Stimulated activated CD8-positive, alpha-beta memory T cell treated with anti-CD3 and anti-CD28 coated beads, Interleukin-12 subunit alpha, Interleukin-12 subunit beta, amount 100 ng/mL, for 24 hours (primary cell): ENCODE measurements around the gene COX14.

Experiments used
- DNase-seq: peaks from one replicate; pipeline ENCODE4 v3.0.0-alpha.2; 2020; ENCODE audit errors: extremely low read depth

The COX14 gene

DNA sequence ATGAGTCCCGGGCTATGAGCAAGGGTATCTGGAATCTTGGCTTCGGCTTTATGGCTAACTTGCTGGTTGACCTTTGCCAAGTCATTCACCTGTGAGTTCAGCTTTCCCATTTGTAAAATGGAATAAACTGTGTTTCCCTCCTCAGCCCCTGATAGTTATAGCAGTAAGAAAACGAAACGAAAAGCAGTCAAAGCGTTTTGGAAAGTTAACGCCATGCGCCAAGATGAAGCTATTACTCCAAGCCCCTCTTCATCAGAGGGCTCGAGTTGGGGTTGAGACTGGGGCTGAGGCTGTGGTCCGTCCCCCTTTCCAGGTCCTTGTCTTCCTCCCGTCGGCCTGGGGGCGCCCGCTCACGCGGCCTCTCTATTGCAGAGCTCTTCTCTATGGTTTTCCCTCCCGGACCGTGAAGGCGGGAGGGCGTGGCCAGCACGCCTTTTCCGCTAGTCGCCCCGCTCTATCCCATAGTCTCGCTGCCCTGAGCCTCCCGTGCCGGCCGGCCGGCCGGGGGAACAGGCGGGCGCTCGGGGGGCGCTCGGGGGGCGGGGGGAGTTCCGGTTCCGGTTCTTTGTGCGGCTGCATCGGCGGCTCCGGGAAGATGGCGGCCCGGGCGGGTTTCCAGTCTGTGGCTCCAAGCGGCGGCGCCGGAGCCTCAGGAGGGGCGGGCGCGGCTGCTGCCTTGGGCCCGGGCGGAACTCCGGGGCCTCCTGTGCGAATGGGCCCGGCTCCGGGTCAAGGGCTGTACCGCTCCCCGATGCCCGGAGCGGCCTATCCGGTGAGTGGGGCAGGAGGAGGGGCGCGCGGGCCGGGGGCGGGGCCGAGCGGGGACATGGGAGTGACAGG is 27.0 kb upstream of the COX14 start, which contains the start of gene SMARCD1:
SMARCD1 (plus strand) TSS at position 568 of the 840 bp plus-strand sequence; CDS start at position 596, 28 bp downstream.
- peak; percentile 71 for DNase-seq

DNA sequence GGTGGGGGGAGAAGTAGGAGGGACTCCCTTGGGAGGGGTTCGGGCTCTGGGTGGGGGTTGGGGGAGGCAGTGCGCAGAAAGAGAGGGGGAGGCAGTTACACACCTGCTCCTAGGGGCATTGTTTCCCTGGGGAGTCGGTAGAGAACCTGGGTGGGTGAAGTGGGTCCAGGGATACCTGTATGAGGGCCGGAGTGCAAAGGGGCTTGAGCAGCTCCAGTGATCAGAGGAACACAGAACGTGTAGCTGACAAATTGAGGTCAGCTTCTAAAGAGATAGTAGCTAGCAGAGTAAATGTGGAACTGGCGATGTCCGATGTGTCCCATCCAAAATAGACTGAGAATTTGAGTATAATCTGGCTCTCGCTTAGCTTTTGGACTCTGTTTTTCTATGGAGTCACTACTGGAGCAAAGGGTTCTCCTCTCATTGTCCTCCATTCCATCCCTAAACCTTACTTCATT is 26.4 kb upstream of the COX14 start:
- no peak for DNase-seq

DNA sequence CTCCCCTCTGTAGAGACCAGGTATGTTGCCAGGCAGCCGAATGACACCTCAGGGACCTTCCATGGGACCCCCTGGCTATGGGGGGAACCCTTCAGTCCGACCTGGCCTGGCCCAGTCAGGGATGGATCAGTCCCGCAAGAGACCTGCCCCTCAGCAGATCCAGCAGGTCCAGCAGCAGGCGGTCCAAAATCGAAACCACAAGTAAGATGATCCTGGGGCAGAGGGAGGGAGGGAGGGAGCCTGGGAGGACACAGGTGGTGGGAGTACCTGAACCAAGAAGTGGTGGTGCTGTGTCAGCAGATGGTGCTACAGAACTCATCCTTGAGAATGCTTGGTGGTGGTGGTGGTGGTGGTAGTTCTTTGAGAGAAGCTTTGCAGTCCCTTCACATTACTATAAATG is 25.9 kb upstream of the COX14 start:
- no peak for DNase-seq

DNA sequence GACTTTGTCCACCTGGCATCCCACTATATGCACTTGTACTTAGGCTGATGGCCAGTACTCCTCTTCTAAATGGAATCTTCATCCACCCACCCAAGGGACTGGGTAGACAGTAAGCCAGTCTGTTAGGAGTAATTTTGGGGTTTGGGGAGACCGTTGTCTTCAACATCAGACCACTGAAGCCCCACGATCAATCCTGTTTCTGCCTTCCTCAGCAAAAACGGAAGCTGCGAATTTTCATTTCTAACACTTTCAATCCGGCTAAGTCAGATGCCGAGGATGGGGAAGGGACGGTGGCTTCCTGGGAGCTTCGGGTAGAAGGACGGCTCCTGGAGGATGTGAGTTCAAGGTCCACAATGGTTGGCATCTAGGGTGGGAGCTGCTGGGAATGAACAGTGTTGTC is 24.9 kb upstream of the COX14 start:
- no peak for DNase-seq

DNA sequence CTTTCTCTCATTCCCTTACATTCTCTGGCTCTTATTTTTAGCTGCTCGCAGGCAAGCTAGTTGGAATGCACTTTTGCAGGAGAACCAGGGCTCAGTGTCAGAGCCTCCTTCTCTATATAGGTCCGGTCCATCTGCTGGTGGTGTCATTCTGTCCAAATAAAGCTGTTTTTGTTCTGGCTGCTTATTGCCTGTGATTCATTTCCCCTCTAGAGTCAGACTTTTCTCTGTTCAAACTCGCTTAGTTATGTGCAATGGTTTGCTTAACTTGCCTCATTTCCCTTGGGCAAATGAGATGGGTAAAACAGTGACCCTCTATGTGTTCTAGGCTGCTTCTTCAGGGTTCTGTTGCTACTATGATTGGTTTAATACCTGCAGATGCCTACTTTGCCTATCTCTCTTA is 24.0 kb upstream of the COX14 start:
- DNase-seq: no peak

DNA sequence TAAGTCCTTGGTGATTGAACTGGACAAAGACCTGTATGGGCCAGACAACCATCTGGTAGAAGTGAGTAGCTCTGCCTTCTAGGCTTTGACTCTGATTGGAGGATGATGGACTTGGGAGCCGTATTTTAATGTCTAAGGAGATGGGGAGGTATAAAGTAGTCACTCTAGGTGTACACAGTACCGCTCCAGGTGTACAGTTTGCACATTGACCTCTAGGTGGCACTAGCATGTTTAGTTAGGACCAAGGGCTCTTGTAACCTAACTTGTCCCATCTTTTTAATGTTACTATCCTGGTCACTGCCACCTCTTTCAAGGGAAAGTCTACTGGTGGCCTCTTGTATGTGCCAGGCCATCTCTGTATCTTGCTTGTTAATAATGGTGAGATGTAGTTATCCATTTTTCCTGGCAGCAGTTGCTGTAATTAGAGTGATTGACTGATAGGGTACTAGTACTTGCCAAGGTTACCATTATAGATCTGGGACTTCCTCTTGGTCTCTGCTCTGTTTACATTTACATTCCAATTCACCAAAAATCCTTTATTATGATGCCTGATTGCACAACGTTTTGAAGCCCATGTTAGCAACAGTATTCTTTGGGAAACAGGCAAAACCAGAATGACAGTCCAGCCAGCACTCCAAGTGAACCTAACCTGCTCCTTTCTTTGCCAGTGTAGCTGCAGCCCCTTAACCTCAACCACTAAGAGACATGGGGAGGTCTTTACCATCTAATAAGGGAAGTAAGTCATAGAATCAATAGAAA is 23.3 kb upstream of the COX14 start:
- no peak for DNase-seq

DNA sequence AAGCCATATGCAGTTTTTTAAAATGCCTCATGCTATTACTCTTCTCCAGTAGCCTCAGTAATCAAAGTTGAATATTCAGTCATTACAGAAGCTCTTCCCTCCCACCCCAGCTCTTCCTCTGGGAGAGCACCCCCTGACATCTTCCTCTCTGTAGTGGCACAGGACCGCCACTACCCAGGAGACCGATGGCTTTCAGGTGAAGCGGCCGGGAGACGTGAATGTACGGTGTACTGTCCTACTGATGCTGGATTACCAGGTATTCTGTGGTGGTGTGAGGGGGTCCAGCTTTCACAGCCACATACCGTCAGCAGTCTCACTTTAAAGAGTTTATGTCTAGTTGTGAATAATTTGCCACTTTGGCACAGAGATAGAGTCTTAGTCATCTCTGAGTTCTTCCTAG is 22.3 kb upstream of the COX14 start:
- no peak for DNase-seq

DNA sequence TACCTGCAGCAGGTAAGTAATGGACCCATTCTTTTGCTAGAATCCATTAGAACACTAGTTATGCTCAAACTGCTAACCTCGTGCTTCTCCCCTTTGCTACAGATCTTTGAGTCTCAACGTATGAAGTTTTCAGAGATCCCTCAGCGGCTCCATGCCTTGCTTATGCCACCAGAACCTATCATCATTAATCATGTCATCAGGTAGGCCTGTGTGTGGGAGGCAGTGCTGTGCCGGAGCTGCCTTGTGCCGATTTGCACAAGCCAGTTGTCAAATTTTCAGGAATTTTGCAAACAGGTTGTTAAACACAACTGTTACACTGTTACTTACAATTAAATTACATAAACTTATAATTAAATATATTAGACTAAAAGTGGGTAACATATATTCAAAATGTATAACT is 21.6 kb upstream of the COX14 start:
- DNase-seq: no peak

DNA sequence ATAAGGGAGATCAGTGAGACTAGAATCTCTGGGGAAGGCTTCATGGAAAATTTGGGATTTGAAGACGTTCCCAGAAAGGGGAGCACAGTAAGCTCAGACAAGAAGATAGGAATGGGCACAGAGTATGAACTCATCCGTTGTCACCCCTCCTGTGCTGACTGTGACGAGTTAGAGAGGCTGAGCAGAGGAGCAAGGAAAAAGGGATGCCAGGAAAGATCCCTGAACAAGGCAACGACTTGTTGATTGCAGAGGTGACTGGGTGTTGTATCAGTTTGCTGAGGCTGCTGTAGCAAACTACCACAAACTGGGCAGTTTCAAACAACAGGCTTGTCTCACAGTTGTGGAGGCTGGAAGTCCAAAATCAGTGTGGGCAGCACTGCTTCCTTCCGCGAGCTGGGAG is 14.1 kb upstream of the COX14 start:
- DNase-seq: no peak

DNA sequence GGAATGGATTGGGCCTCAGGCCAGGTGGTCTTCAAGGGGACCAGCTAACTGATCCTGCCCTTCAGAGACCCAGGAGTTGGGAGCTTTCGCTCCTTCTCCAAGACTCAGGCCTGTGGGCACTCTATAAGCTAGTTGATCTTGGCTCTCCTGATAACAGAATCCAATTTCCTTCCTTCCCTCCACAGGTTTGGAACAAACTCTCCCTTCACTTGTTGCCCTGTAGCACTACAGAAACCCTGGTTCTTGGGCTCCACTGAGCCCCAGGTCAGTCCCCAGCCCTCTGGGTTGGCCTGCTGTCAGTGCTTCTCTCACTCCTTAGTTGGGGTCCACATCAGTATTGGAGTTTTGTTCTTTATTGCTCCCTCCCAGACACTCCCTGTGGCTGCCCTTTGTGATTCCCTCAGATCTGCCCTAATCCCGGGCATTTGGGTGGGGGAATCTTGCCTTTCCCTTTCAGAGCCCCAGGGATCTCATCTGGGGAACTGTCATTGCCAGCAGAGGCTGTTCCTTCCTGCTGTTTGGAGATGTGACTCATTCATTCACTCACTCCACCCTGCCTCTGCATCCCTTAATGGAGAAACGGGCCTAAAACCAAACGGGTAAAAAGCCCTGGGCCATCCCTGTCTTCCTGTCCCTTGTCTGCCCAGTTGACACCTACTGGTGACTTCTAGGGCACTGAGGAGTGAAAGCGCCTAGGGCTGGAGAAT is 12.6 kb upstream of the COX14 start:
- DNase-seq: no peak

DNA sequence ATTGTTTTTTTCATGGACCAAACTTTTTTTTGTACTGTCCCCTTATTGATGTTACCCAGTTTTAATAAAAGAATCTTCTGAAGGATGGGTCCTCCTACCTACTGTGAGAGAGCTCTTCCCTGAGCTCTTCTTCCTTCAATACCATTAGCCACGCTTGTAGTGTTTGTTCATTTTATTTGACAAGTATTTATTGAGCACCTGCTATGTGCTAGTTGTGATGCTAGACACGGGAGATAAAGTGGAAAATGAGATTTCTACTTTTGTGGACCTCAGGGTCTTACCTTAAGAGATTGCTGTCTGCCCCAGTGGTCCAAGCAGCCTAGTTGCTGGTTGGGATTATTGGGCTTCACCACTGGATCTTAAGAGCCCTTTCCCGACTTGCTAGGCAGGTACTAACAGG is 11.5 kb upstream of the COX14 start:
- no peak for DNase-seq

DNA sequence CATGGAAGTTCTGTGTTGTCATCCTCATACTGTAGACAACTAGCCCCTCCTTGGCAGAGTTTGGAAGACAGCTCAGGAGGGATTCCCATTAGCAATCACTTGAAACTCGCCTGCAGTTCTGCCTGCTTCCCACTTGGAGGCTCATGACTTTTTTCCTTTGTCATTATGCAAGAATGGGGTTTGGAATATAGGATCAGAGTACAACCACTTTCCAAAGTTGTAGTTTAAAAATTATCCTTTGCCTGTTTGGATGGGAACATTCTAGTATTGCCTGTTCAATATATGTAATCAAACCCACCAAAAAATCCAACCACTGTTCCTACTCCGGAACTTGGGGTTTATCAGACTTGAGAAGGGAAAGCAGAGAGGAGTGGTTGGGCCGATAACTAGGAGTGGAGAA is 10.4 kb upstream of the COX14 start:
- DNase-seq: no peak

DNA sequence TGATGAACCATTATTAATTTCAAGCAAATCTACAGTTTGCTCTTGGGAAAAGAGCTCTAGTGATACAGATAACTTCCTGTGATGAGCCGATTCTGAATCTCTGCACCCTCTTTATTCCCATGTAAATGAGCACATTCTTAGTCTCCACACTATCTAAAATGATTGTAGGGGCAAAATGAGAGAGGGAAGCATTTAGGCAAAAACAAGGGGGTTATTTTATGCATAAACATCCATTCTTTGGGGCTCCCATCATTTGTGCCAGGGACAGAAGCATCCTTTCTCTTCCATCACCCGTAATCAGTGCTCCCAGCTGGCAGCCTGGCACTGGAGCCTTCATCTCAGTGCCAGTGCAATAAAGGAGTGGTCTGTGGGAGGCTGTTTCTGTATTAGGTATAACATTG is 9.9 kb upstream of the COX14 start:
- no peak for DNase-seq

DNA sequence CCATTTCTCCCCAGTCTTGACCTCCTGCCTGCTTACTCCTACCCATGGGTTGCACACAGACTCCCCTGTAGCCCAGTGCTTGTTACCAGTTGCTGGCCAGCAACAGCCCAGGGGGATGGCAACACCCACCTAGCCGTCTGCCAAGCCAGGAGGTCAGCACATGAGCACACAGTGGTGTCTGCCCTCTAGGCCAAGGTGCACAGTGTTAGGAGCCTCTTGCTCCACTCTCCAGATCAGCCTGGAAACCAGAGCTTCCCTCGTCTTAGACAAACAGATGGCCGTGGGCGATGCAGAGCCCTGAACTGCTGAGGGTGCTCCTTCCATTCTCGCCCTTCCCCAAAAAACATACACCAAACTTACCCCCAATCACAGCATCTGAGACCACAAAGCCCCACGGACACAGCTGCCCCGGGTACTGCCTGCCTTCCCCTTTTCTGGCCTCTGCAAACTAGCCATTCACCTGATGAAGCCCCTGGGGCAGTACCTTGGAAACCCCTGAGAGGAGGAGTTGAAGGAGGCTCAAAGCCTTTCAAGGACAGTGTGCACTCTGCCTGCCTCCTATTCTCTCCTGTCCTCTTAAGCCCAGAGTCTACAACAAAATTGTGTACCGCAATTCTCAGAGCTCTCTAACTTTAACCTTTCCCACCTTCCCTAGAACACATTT is 9.3 kb upstream of the COX14 start:
- no peak for DNase-seq

DNA sequence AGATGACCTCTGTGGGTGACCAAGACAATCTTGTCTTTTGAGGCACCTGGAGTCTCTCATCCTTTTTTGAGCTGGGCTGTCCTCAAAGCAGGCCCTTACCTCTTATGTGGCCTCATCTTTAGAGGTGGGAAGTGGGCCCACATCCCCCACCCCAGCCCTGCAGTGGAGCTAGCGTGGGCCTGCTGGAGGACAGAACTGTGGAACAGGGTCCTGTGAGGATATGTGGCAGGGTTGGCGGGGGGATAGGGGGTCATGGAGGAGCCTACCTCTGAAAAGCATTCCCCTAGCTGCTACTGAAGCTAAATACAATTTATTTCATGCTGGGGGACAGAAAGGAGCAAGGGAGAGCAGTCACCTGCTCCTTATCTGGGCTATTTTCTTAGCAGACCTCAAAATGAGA is 8.7 kb upstream of the COX14 start:
- DNase-seq: no peak

DNA sequence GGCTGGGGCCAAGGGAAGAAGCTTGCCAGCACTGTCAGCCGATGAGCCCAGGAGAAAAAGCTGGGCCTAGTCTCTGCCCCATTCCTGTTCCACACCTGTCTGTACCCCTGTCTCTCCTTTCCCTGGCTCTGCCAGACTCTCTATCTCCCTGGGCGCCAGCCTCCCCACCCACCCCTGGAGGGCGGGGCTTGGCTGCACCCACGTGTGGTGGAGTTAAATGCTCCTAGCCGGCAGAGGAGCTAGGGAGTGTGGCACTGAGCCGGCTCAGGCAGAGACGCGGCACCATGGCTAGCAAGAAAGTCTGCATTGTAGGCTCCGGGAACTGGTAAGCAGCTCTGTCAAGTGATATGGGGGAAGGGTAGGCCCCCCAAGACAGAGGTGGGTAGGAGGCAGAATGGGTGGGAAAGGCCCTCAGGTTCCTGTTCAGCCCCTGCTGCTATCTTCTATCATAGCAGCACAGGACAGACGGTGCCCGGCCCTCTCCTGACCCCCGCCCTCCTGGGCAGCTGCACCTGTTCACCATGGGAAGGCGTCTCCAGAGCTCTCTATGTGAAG is 8.2 kb upstream of the COX14 start, which contains the start of gene GPD1:
GPD1 (plus strand) TSS at position 242 of the 555 bp plus-strand sequence; CDS start at position 285, 43 bp downstream.
- no peak for DNase-seq

DNA sequence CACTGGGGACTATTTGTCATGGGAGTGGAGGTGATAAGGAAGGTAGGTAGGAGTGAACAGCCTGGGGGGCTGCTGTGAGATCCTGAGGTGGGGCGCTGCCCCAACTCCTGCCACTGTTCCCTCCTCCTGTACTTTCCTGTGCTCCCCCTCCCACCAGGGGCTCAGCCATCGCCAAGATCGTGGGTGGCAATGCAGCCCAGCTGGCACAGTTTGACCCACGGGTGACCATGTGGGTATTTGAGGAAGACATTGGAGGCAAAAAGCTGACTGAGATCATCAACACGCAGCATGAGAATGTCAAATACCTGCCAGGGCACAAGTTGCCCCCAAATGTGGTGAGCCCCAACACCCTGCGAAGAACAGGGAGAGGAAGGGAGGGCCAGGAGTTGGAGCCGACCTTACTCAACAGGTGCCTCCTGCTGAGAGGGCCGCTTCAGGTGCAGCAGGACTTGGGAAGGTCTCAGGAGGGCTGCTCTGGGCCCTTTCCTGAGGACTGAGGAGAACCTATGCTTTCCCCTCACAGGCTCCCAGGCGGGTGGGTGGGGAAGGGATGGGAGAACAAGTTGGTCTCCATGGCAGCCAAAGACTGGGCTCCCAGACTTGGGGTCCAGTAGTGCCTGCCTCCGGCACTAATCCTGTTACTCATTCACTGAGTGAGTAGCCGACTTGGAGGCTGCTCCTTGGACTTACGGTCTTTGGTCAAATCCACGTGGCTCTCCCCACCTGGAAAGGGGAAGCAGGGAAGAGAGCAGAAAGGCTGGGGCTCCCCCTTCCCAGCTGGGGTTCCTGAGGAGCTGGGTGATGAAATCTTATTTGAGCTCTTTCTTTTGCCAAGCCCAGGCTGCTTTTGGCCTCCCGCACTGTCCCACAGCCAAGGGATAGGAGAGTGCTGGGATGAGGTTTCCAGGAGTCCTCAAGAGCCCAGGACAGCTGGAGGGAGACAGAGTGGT is 7.3 kb upstream of the COX14 start:
- no peak for DNase-seq

DNA sequence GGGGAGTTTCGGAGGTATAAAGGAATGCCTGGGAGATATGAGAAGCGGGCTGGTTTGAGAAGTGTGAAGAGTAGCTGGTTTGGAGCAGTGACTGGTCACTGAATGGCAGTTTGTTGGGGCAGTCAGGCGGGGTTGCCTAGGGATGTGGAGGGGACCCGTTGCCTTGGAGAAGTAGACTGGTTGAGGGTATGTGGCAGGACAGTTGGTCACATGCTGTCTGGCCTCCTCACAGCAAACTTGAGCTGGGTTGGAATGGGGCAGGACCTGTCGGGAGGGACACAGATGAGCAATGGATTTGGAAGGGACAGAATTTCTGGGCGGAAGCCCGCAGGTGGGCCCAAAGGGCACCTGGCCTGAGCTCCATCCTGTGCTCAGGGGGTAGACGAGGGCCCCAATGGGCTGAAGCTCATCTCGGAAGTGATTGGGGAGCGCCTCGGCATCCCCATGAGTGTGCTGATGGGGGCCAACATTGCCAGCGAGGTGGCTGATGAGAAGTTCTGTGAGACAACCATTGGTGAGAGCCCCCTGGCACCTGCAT is 6.1 kb upstream of the COX14 start:
- DNase-seq: no peak

DNA sequence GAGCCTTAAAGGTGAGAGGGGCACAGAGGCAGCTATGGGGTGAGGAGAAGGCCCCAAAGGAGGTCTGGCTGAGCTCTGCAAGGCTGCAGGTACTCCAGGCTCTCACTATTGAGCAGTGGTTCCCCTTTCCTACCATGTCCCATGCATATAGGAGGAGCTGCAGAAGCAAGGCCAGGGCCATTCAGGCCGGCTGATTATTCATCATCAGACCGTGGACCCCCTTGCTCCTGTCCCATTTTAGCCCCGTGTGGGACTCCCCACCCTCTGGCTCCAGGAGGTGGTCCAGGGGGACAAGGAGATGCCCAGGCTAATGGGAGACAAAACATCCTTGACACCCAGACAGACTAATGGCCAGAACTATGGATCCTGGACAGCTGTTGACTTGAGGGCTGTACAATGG is 5.1 kb upstream of the COX14 start:
- DNase-seq: no peak
